GM11168 (cell line): ENCODE data around the gene PLA2G4C.

Experiments
- in situ Hi-C: fragments of 300-500 bp; cut with MboI; formaldehyde crosslinking; loops from one replicate; pipeline ENCODE4 v1.12.0; 2022; ENCODE audit warnings: low sequenced_read_pairs; ENCODE audit not compliant: unreplicated experiment

PLA2G4C gene

DNA sequence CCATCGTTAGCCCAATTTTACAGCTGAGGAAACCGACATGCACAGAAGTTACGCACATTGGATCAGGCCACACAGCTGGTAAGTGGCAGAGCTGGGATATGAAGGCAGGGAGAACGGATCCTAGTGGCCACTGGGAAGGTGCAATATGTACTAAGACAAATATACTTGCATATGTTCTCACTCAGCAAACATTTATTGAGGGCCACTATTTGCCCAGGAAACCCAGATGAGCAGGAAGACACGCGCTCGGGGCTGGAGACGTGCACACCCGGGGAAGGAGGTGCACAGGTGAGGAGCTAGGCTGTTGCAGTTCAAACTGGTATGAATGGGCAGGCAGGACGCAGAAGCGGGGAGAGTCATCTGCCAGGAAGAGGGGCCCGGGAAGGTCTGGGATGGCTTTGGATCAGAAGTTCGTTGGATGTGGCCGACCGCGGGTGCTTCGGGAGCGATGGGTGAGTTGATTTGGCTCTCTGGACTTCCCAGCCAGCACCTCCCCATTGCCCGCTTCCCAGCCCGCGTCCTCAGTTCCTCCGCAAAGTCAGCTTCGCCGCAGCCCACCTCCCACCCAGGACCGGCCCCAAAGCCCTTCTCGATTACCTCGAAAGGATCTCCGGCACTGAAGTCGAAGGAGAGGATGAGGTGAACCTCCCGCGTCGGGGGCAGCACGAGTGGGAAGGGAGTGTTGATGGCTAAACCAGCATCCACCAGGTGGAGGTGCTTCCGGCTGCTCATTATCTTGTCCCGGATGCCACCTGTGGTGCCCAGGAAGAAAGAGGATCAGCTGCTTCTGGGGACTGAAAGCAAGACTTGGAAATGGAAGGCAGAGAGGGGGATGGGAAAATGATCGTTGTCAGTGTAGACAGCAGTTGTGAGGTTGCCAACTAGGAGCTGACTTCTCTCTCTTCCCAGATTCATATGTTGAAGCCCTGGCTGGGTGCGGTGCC, 48.9 kb downstream of the PLA2G4C start:
- in situ Hi-C loops = no loop called here

GRCh38 chr19:48060381-48060780, 50.2 kb downstream of the PLA2G4C start:
- in situ Hi-C loops = no loop called here

GRCh38 chr19:48059331-48059730, 51.3 kb downstream of the PLA2G4C start:
- in situ Hi-C loops = no loop called here

- in situ Hi-C loops = no loop called here
Observed at GRCh38 chr19:48053856-48054255, 56.8 kb downstream of the PLA2G4C start.

- in situ Hi-C loops = no loop called here
Observed at GRCh38 chr19:48053076-48053475, 57.5 kb downstream of the PLA2G4C start.

GRCh38 chr19:48051335-48052033, 59.1 kb downstream of the PLA2G4C start:
- in situ Hi-C loops = no loop called here

GRCh38 chr19:48044561-48044960, 66.1 kb downstream of the PLA2G4C start:
- in situ Hi-C loops = no loop called here

DNA sequence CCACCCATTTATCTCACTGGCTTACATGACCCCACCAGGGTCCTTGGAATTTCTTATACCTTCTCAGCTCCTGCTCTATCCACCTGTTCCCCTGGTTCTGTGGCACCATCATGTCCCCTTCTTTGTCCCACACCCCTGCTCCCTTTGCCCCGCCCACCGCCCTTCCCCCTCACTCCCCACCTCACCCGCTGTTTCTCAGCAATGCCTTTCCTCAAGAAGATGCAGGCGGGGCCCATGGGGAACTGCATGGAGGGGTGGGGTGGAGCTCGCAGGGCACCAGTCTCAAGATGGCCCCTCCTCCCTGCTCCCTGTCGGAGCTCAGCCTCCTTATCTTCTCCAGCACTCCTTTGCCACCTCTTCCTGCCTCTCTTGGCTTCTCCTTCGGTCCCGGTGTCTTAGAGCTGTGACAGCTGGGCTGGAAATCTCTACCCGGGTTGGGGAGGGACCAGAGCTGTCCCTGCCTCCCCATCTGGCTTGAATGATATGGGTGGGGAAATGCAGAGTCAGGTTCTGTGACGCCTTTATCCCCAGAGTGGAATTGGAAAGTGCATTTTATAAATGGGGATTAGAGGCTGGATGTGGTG, 66.8 kb downstream of the PLA2G4C start, which contains the start of gene CABP5:
CABP5 (minus strand) TSS at position 405 of the 584 bp plus-strand sequence; CDS start at position 248, 157 bp downstream.
- in situ Hi-C loops = no loop called here

- in situ Hi-C loops = no loop called here
Observed at GRCh38 chr19:48041877-48042580, 68.6 kb downstream of the PLA2G4C start.

- in situ Hi-C loops = no loop called here
Observed at GRCh38 chr19:48036765-48037164, 73.9 kb downstream of the PLA2G4C start.

- in situ Hi-C loops = no loop called here
Observed at GRCh38 chr19:48033604-48034003, 77.0 kb downstream of the PLA2G4C start.

GRCh38 chr19:48030073-48030472, 80.5 kb downstream of the PLA2G4C start:
- in situ Hi-C loops = no loop called here

GRCh38 chr19:48029431-48029830, 81.2 kb downstream of the PLA2G4C start:
- in situ Hi-C loops = no loop called here

DNA sequence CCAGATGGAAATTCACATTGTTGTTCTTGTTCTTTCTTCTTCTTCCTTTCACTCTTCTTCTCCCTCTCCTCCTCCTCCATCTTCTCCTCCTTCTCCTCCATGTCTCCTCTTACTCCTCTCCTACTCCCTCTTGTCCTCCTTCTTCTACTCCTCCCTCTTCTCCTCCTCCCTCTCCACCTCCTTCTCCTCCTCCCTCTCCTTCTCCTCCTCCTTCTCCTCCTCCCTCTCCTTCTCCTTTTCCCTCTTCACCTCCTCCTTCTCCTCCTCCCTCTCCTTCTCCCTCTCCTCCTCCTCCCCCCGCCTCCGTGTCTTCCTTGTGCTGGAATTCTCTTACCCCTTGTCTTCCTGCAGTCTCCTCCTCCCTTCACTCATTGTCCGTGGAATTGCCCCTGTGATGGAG, 85.1 kb downstream of the PLA2G4C start:
- in situ Hi-C loops = no loop called here

DNA sequence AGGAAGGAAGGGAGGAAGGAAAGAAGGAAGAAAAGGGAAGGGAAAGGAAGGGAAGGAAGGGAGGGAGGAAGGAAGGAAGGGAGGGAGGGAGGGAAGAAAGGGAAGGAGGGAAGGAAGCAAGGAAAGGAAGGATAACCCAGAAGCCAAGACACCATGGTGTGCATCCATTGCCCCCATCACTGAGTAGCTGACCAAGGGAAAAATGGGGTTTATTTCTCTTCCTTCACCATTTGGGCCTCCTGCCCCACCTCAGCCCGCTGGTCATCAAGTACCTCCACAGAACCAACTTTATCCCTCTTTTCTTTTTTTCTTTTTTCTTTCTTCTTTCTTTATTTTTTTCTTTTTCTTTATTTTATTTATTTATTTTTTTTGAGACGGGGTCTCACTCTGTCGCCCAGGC, 87.1 kb downstream of the PLA2G4C start:
- in situ Hi-C loops = no loop called here

GRCh38 chr19:48023011-48023410, 87.6 kb downstream of the PLA2G4C start:
- in situ Hi-C loops = no loop called here

GRCh38 chr19:48020686-48021085, 89.9 kb downstream of the PLA2G4C start:
- in situ Hi-C loops = no loop called here

DNA sequence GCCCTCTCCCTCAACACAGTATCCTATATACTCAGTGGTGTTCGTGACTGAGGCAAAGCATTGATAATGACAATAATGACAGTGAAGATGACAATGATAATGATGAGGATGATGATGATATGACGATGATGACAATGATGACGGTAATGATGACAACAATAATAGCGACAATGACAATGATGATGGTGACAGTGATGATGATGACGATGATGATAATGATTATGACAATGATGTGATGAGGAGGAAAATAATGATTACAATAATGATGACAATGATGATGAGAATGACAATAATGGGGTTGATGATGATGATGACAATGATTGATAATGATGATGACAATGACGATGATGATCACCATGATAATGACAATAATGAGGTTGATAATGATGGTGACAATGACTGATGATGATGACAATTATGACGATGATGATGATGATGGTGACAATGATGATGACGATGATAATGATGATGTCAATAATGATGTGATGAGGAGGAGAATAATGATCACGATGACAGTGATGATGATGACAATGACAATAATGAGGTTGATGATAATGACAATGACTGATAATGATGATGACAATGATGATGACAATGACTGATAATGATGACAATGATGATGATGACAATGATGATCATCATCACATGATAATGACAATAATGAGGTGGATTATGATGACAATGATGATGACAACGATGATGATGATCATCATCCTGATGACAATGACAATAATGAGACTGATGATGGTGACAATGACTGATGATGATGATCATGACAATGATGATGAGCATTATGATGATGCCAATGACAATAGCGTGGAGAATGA, 99.5 kb downstream of the PLA2G4C start:
- in situ Hi-C loops = no loop called here

DNA sequence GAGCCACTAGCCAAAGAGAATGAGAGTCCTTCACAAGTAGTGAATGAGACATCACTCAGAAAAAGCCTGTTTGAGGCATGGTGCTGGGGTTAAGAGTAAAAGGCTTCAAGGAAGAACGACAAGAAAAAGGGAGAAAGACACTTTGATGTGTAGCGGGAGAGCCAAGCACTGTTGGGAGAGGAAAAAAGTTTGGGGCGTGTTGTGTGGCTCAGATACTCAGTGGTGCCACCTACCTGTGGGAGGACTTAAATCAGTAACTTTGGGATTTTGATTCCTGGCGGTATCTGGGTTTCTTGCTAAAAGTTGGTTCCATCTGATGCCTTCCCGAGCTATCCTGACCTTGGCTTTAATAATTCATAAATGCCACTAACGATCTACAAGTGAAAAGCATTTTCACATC, 103.9 kb downstream of the PLA2G4C start:
- in situ Hi-C loops = no loop called here
